GM21619 (cell line): ENCODE data around the gene TEX261.
A peak's percentile ranks its signal among the peaks of the same experiment; 100 is the strongest.

Experiments
- ATAC-seq: cut with Tn5 transposase; IDR thresholded peaks from one replicate; pipeline ENCODE4 v1.9.1; 2021; ENCODE audit not compliant: unreplicated experiment

The TEX261 gene

GRCh38 chr2:70959851-70960832 lies 34.5 kb downstream of the TEX261 start:
- ATAC-seq = no peak

GRCh38 chr2:70959271-70959761 lies 35.4 kb downstream of the TEX261 start:
- no peak for ATAC-seq

- no peak for ATAC-seq
These were observed 35.9 kb downstream of the TEX261 start for GRCh38 chr2:70958759-70959158.

GRCh38 chr2:70957798-70958197 lies 36.9 kb downstream of the TEX261 start:
- no peak for ATAC-seq

- ATAC-seq = no peak
These were observed 38.5 kb downstream of the TEX261 start for GRCh38 chr2:70956141-70956540.

- ATAC-seq = no peak
These were observed 39.8 kb downstream of the TEX261 start for GRCh38 chr2:70954886-70955285.

GRCh38 chr2:70949086-70949485 lies 45.6 kb downstream of the TEX261 start:
- ATAC-seq = no peak

GRCh38 chr2:70948337-70949003 lies 46.2 kb downstream of the TEX261 start:
- ATAC-seq = peak; percentile 74

GRCh38 chr2:70947556-70948184 lies 47.0 kb downstream of the TEX261 start:
- ATAC-seq = no peak

GRCh38 chr2:70946832-70947442 lies 47.7 kb downstream of the TEX261 start:
- ATAC-seq = no peak

- no peak for ATAC-seq
These were observed 50.5 kb downstream of the TEX261 start for GRCh38 chr2:70944111-70944690.

GRCh38 chr2:70943205-70943871 lies 51.3 kb downstream of the TEX261 start:
- no peak for ATAC-seq

GRCh38 chr2:70942396-70943204 lies 52.1 kb downstream of the TEX261 start:
- ATAC-seq = no peak

- ATAC-seq = no peak
These were observed 53.0 kb downstream of the TEX261 start for GRCh38 chr2:70941701-70942100.

- ATAC-seq = no peak
These were observed 53.5 kb downstream of the TEX261 start for GRCh38 chr2:70941186-70941585.

- no peak for ATAC-seq
These were observed 54.7 kb downstream of the TEX261 start for GRCh38 chr2:70939839-70940580.

- ATAC-seq = no peak
These were observed 55.5 kb downstream of the TEX261 start for GRCh38 chr2:70939001-70939838.

GRCh38 chr2:70938586-70938950 lies 56.1 kb downstream of the TEX261 start:
- ATAC-seq = no peak
